GM12875 (cell line): ENCODE measurements around the gene HNRNPDL.
A peak's percentile ranks its signal among the peaks of the same experiment; 100 is the strongest.
"Not testable (repeated sequence)": the region's sequence is repeated elsewhere in the genome, so short reads cannot be mapped to it uniquely, and the experiment has no call there.

Experiments
- H3K4me3 ChIP-seq: one replicate; pipeline ENCODE4 v1.5.1; 2011; ENCODE audit warnings: low read depth, low read length, control low read depth
- TF ChIP-seq, protein P1 (sequence below): IDR thresholded peaks from 2 replicates; pipeline ENCODE4 v1.5.1; 2011; ENCODE audit warnings: low read depth, mild to moderate bottlenecking, control low read depth, inconsistent platforms, low read length, moderate library complexity, borderline replicate concordance; ENCODE audit not compliant: insufficient read depth

Gene HNRNPDL

DNA sequence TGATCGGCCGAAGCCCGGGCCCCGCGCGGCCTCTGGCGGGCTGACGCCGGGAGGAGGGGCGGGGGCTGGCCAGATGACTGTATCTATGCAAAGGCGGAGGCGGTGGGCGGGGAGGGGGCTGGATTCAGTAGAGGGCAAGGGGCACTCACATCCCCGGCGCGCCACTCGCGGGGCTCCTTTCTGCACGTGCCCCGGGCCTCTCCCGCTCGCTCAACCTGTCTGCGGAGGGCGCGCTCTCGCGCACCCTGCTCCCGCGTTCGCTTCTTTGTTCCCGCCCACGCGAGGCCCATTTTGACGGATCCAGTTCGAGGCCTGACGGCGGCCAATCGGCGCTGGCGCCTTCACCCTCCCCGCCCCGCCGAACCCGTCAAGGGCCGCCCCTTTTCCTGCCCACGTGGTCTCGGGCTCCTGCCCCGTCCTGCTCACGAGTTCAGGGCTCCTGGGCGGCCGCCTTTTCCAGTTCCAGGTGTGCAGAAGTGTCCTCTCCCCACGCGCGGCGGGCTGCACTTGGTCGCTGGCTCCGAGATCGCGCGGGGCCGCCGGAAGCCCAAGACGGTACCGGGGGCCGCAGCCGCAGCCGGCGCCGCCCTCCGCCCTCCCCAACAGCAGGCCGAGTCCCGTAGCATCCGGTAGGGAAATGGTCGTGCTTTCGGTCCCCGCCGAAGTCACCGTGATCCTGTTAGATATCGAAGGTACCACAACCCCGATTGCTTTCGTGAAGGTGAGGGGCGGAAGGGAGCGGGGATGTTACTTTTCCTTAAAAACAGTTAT is at the start of gene HNRNPDL, which contains the start of gene ENOPH1:
Gene HNRNPDL (minus strand): TSS at position 270 of the 771 bp plus-strand sequence. CDS start 772 bp downstream, outside the sequence.
Gene ENOPH1 (plus strand): TSS at position 398 of the 771 bp plus-strand sequence. CDS start 240 bp downstream, at position 638.
- TF ChIP-seq, protein P1, sequence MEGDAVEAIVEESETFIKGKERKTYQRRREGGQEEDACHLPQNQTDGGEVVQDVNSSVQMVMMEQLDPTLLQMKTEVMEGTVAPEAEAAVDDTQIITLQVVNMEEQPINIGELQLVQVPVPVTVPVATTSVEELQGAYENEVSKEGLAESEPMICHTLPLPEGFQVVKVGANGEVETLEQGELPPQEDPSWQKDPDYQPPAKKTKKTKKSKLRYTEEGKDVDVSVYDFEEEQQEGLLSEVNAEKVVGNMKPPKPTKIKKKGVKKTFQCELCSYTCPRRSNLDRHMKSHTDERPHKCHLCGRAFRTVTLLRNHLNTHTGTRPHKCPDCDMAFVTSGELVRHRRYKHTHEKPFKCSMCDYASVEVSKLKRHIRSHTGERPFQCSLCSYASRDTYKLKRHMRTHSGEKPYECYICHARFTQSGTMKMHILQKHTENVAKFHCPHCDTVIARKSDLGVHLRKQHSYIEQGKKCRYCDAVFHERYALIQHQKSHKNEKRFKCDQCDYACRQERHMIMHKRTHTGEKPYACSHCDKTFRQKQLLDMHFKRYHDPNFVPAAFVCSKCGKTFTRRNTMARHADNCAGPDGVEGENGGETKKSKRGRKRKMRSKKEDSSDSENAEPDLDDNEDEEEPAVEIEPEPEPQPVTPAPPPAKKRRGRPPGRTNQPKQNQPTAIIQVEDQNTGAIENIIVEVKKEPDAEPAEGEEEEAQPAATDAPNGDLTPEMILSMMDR, result no peak
- H3K4me3 ChIP-seq, result peak within 1 kb of the TSS; percentile 99

DNA sequence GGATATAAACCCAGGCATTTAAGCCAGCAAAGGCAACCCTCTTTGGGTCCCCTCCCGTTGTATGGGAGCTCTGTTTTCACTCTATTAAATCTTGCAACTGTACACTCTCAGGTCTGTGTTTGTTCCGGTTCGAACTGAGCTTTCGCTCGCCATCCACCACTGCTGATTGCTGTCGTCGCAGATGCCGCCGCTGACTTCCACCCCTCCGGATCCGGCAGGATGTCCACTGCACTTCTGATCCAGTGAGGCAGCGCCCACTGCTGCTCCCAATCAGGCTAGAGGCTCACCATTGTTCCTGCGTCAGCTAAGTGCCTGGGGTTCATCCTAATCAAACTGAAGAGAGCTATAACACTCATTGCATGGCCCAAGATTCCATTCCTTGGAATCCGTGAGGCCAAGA is 49.3 kb upstream of the HNRNPDL start:
- no peak overlapping the region for H3K4me3 ChIP-seq
- TF ChIP-seq, protein P1, result no peak

DNA sequence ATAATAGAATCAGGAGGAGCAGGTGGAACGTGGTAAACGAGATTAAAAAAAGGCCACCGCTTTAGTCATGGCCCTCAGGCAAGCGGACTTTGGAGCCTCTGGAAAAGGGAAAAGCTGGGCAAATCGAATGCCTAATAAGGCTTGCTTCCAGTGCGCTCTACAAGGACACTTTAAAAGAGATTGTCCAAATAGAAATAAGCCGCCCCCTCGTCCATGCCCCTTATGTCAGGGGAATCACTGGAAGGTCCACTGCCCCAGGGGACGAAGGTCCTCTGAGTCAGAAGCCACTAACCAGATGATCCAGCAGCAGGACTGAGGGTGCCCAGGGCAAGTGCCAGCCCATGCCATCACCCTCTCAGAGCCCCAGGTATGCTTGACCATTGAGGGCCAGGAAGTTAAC is 47.2 kb upstream of the HNRNPDL start:
- not testable (repeated sequence) for H3K4me3 ChIP-seq

DNA sequence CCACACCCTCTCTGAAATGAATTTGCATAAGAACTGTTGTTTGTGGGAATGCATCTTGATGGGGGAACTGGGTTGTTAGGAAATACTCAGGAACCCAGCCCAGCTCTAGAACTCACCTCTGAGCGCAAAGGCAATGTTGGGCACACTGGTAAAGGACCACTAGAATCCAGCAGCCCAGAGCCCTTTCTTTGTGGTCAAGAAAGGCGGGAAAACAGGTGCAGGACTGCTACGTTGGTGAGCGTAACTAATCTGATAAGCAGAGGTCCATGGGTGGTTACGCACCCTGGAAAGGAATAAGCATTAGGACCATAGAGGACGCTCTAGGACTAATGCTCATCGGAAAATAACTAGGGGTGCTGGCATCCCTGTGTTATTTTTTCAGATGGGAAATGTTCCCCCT is 45.7 kb upstream of the HNRNPDL start:
- H3K4me3 ChIP-seq, result not testable (repeated sequence)

DNA sequence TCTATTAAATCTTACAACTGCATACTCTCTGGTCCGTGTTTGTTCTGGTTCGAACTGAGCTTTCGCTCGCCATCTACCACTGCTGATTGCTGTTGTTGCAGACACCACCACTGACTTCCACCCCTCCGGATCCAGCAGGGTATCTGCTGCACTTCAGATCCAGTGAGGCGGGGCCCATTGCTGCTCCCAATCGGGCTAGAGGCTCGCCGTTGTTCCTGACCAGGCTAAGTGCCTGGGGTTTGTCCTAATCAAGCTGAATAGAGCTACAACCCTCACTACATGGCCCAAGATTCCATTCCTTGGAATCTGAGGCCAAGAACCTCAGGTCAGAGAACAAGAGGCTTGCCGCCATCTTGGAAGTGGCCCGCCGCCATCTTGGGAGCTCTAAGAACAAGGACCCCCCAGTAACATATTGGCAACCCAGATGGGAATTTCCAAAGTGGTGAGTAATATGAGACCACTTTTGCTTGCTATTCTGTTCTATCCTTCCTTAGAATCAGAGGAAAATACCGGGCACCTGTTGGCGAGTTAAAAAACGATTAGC is 43.4 kb upstream of the HNRNPDL start:
- TF ChIP-seq, protein P1, result no peak
- H3K4me3 ChIP-seq, result no peak overlapping the region

DNA sequence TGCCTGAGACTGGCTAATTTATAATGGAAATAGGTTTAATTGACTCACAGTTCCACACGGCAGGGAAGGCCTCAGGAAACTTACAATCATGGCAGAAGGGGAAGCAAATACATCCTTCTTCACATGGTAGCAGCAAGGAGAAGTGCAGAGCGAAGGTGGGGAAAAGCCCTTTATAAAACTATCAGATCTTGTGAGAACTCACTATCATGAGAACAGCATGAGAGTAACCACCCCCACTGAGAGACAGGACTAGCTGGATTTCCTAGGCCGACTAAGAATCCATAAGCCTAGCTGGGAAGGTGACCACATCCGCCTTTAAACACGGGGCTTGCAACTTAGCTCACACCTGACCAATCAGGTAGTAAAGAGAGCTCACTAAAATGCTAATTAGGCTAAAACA is 42.8 kb upstream of the HNRNPDL start:
- not testable (repeated sequence) for H3K4me3 ChIP-seq

DNA sequence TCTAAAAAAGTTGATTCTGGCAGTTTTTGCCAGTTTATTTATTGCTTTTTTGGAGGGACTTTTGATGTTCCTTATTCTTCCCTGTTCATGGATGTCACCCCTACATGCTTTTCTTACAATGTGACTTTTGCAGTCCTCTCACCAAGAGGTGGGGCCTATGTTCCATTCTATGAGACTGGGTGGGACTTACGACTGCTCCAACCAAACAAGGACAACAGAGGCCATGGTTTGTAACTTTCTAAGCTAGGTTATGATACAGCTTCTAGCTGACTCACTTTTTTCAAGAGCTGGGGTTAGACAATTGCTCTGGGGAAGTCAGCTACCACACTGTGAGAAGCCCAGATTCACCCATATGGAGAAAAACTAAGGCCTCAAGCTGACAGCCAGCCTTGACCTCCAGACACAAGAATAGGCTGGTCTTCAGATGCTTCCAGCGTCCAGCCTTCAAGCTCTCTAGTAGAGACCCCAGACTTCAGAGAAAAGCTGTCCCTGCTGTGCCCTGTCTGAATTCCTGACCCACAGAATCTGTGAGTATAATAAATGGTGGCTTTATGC is 39.6 kb upstream of the HNRNPDL start:
- no peak overlapping the region for H3K4me3 ChIP-seq
- TF ChIP-seq, protein P1, result no peak

DNA sequence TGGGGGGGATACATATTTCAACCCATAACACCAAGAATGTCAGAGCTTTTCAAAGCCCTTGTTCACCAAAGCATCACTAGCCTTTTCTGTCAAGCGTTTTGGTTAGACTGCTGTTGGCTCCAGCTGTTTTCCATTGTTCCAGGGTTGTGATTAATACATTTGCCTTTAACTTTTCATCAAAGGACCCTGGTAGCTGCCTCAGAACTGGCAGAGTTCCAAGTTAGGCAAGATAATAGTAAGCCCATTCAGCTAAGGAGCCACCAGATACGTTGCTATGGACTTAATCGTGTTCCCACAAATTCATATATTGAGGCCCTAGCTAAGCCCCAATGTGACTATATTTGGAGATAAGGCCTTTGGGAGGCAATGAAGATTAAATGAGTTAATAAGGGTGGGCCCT is 37.2 kb upstream of the HNRNPDL start:
- TF ChIP-seq, protein P1, result no peak
- no peak overlapping the region for H3K4me3 ChIP-seq
